Measurements from ENCODE around the gene DAGLB.

Gene DAGLB

DNA sequence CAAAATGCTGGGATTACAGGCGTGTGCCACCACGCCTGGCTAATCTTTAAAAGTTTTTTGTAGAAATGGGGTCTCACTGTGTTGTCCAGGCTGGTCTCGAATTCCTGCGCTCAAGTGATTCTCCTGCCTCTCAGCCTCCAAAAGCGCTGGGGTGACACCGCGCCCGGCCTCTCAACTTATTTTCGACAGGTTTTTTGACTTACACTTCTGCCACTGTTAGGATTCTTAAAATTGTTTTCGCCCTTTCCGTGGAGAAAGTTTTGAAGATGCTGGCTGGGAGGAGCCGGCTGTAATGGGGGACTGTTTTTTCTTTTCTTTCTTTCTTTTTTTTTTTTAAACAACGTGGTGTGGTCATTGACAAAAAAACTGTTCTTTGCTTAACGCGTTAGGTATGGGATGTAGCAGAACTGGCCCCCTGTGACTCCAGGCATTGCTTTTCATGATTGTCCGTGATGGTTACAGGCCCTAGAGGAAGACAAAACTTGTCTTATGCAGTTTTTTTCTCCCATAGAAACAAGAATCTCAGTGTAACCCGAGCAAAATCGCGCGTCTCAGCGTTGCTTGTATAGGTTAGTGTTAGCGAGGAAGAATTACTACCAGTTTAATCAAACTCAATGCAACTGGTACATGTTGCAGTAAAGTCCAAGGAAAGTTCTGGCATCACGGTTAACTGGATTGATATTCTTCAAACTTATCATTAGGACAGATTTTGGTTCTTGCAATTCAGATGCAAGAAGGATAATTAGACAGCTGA lies 72.2 kb downstream of the DAGLB start:
- Histone ChIP-seq H3K27ac (peak overlapping the region; percentile 5; the same call in 1 of the 2 replicates), H3K9me3 (ENCODE audit: low read depth, low read length) (no peaks in the 10 kb centered on the region), H3K36me3 (ENCODE audit: insufficient read depth, low read length) (peaks cover 31% of the 10 kb centered on the region), H3K9ac (ENCODE audit: insufficient read length) (peak overlapping the region; percentile 89), H3K4me3 (peak overlapping the region; percentile 74)
- no peak for DNase-seq (ENCODE audit: low read depth, low spot score)
- TF ChIP-seq FOXP2 (optimal IDR thresholded peaks at IDR 0.05; ENCODE audit: control extremely low read depth, extremely low read length, insufficient read depth) = no peak
- TF ChIP-seq EZH2 (IDR thresholded peaks at IDR 0.05) = no peak

DNA sequence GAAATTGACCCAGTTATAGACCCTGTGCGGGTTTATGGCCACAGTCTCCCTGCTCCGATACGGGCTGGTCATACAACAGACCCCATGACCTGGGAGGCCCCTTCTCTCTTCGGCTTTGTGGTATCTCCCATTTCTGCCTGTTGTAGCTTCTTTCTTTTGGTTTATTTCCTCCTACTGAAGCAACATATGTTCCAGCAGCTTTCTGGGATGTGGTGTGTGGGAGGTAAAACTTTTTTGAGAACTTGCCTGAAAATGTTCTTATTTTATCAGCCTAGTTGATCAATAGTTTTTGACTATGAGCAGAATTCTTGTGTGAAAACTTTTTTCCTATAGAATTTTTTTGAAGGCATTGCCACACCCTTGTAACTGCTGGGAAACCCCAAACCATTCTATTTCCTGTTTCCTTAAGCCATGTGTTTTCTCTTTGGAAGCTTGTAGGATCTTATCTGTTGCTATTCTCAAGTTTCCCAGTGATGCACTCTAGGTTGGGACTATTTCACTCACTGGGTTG lies 80.0 kb downstream of the DAGLB start:
- TF ChIP-seq POLR2AphosphoS5 (IDR thresholded peaks at IDR 0.05; ENCODE audit: borderline replicate concordance, low read depth, low read length) (no peak), EZH2 (IDR thresholded peaks at IDR 0.05) (no peak), FOXP2 (optimal IDR thresholded peaks at IDR 0.05; ENCODE audit: control extremely low read depth, extremely low read length, insufficient read depth) (no peak)
- DNase-seq (ENCODE audit: low read depth, low spot score) = peak; percentile 50

DNA sequence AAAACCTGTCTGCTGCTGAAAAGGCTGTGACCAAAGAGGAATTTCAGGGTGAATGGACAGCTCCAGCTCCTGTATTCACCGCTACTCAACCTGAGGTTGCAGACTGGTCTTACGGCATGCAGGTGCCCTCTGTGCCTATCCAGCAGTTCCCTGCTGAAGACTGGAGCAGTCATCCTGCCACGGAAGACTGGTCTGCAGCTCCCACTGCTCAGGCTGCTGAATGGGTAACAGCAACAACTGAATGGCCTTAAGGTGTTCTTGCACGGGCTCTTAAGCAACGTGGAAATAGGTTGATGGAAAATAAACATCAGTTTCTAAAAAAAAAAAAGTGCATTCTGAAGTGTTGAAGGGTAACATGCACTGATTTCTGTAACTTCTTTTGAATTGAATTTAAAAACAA lies 82.3 kb downstream of the DAGLB start:
- Histone ChIP-seq H3K9me3 (ENCODE audit: low read depth, low read length) (no peaks in the 10 kb centered on the region), H3K27ac (no peak overlapping the region), H3K9ac (ENCODE audit: insufficient read length) (no peak overlapping the region), H3K4me3 (no peak overlapping the region), H3K36me3 (ENCODE audit: insufficient read depth, low read length) (no peaks in the 10 kb centered on the region)
- no peak for DNase-seq (ENCODE audit: low read depth, low spot score)
- TF ChIP-seq EZH2 (IDR thresholded peaks at IDR 0.05) = no peak
- no peak for TF ChIP-seq FOXP2 (optimal IDR thresholded peaks at IDR 0.05; ENCODE audit: control extremely low read depth, extremely low read length, insufficient read depth)
- no peak for TF ChIP-seq POLR2AphosphoS5 (IDR thresholded peaks at IDR 0.05; ENCODE audit: borderline replicate concordance, low read depth, low read length)

More for the DNA sequence above, 80.0 kb downstream of the DAGLB start:
- no peak overlapping the region for H3K4me3 ChIP-seq
- H3K9ac ChIP-seq (ENCODE audit: insufficient read length) = no peak overlapping the region
- no peaks in the 10 kb centered on the region for H3K36me3 ChIP-seq (ENCODE audit: insufficient read depth, low read length)
- no peaks in the 10 kb centered on the region for H3K9me3 ChIP-seq (ENCODE audit: low read depth, low read length)
- H3K27ac ChIP-seq = peak overlapping the region; percentile 78

GRCh38 chr7:6360841-6361240 lies 86.9 kb downstream of the DAGLB start:
- TF ChIP-seq POLR2AphosphoS5 (IDR thresholded peaks at IDR 0.05; ENCODE audit: borderline replicate concordance, low read depth, low read length) (no peak), EZH2 (IDR thresholded peaks at IDR 0.05) (no peak)
- H3K27ac ChIP-seq = no peak overlapping the region
- H3K4me3 ChIP-seq = no peak overlapping the region
- no peaks in the 10 kb centered on the region for H3K36me3 ChIP-seq (ENCODE audit: insufficient read depth, low read length)
- DNase-seq (ENCODE audit: low read depth, low spot score) = no peak
- H3K9me3 ChIP-seq (ENCODE audit: low read depth, low read length) = no peaks in the 10 kb centered on the region
- no peak overlapping the region for H3K9ac ChIP-seq (ENCODE audit: insufficient read length)

DNA sequence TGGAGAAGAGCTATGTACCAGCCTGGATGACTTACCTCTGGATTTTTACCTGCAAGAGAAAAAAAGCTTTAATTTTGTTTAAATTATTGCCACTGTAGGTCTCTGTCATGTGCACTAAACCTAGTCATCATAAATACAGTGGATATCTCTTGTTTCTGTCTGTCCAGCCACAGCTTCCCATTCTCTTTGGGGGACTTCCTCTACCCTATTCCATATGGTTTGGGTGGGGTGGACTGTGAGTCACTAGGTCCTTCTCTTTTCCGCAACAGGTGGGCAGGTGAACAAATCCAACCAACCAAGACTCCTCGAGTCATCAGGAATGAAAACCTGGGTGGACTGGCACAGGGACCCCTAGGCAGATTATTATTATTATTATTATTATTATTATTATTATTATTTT lies 88.0 kb downstream of the DAGLB start:
- no peak overlapping the region for H3K27ac ChIP-seq
- no peak for DNase-seq (ENCODE audit: low read depth, low spot score)
- TF ChIP-seq EZH2 (IDR thresholded peaks at IDR 0.05) = no peak
- TF ChIP-seq FOXP2 (optimal IDR thresholded peaks at IDR 0.05; ENCODE audit: control extremely low read depth, extremely low read length, insufficient read depth) = no peak
- TF ChIP-seq POLR2AphosphoS5 (IDR thresholded peaks at IDR 0.05; ENCODE audit: borderline replicate concordance, low read depth, low read length) = no peak
- no peaks in the 10 kb centered on the region for H3K9me3 ChIP-seq (ENCODE audit: low read depth, low read length)
- no peak overlapping the region for H3K4me3 ChIP-seq
- H3K36me3 ChIP-seq (ENCODE audit: insufficient read depth, low read length) = no peaks in the 10 kb centered on the region
- H3K9ac ChIP-seq (ENCODE audit: insufficient read length) = no peak overlapping the region

Data from SK-N-MC (cell line).